ENCODE data around the gene LRRC32.

DNA sequence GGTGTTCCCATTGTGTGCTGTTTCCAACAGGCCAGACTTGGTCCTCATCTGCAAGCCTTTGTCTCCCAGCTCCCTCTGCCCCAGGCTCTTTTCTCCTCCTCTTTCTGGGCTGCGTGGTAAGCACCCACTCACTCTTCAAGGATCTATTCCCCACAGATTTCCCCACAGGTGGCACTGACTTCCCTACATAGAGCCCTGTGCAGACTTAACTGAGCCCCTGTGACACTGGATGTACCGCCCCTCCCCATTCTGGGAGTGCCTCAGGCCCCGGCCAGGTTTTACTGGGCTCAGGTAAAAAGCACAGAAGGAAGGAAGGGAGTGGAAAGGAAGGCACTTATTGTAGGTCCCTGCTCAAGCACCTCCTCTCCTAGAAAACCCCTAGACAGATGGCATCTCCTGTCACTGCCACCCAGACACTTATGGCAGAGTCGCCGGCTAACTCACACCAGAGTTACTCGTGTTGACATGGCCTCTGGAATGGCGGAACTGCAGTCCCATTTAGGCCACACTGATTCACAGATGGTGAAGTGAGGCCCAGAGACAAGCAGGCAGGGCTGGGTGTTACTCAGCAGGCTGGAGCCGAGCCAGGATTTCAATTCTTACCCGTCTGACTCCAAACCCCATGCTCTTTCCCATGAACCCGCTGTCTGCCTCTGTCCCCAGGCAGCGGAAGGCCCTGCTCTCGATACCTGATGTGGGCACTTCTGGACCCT is 47.2 kb downstream of the LRRC32 start:
- TF ChIP-seq CTCF (conservative IDR thresholded peaks at IDR 0.05; ENCODE audit: low read depth, low read length) (no peak), EZH2phosphoT487 (IDR thresholded peaks at IDR 0.05; ENCODE audit: borderline replicate concordance, low read length) (no peak)

Data from PC-3 (cell line).